Sciatic nerve (tissue), 2 donors: ENCODE results near the gene SORCS2. TPM values are rescaled to one million over a fixed set of nuclear protein-coding genes. Genes with fewer than 3 reads are reported as not detected.

Experiments used
- ATAC-seq: fragments of 200-7000 bp; cut with Tn5 transposase; one replicate; pipeline ENCODE4 v1.9.1; 2020; ENCODE audit warnings: mild to moderate bottlenecking, moderate library complexity
- DNase-seq: peaks from one replicate; pipeline ENCODE4 v3.0.0-alpha.2; 2020; ENCODE audit warnings: low spot score
- intact Hi-C: fragments of 100-400 bp; cut with DNase I; formaldehyde crosslinking; loops from one replicate; pipeline ENCODE4 v1.14.2; 2022
- total RNA-seq: library from RNA; stranded (reverse); fragmentation: NEBNext Ultra II Directional; extraction: Animal tissue kit (Norgen Biotek cat#: 25700); gene quantifications from one replicate; pipeline ENCODE4 v1.2.1, GENCODE V29; 2021
- donor health status: DM: no; HTN: no; CAD: no.
- donor health status: DM: no; HTN: no; CAD: no.

SORCS2 gene
- total RNA-seq, 1 donor from 2014 or later, result 52.5 TPM

DNA sequence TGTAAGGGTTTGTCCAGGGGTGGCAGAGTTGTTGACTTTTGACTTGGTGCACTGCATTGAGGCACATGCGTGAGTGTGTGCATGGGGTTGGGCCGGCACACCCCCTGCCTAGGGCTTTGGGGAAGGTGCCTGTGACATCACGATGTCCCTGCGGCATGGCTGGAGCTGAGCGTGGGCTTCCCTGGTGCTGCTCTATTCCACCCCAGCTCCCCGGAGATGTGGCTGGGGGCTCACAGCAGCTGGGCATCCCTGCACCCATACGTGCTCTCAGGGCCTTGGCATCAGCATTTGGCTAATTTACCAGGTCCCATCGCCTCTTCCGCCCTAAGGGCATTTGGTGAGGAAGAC is 236.7 kb downstream of the SORCS2 start:
- DNase-seq, result peak; percentile 32
- no peak for ATAC-seq
- intact Hi-C loops, result no loop called here

DNA sequence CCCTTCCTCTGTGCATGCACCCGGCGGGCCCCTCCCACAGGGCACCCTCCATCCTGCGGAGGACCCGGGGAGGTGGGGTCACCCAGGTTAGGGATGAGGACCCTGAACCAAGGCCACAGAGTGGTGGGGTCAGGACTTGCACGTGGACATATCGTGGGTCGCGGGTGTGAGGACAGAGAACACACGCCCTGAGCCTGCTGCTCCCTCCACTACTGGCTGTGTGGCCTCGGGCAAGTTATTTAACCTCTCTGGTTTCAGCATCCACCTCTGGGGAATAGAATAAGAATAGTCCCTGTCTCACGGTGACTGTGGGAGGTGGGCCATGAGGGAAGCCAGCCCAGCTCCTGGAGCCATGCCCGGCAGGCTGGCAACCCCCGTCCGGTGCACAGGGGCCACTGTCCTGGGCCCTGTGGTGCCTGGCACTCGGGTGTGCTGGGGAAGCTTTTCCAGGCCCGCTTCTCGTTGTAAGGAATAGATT is 237.3 kb downstream of the SORCS2 start:
- intact Hi-C loops, result no loop called here
- peak; percentile 54 for DNase-seq

DNA sequence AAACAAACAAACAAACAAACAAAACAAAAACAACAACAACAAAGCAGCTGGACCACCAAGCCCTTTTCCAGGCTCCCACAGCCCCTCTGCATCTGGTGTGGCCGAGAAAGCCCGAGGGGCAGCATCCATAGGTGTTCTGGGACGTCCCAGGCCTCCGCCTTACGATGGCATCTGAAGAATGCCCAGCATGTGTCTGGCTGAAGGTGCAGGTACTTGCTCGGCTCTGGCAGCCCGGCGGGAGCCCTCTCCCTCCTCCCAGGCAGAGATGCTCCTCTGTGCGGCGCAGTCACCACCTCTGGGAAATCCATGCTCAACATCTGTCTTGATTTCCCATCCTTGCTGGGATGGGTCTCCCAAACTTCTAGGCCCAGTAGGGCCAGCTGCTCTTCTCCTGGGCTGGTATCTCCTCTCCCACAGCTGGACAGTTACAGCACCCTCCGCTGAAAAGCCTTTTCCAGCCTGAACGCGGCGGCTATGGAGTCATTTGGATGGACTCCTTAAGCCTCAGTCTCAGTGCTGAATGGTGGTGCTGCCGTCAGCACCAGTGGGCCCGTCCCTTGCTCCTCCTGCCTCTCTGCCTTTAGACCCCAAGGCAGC is 238.1 kb downstream of the SORCS2 start:
- DNase-seq, result peak; percentile 44
- no peak for ATAC-seq
- intact Hi-C loops, result no loop called here

More for the DNA sequence above, 237.3 kb downstream of the SORCS2 start:
- no peak for ATAC-seq

DNA sequence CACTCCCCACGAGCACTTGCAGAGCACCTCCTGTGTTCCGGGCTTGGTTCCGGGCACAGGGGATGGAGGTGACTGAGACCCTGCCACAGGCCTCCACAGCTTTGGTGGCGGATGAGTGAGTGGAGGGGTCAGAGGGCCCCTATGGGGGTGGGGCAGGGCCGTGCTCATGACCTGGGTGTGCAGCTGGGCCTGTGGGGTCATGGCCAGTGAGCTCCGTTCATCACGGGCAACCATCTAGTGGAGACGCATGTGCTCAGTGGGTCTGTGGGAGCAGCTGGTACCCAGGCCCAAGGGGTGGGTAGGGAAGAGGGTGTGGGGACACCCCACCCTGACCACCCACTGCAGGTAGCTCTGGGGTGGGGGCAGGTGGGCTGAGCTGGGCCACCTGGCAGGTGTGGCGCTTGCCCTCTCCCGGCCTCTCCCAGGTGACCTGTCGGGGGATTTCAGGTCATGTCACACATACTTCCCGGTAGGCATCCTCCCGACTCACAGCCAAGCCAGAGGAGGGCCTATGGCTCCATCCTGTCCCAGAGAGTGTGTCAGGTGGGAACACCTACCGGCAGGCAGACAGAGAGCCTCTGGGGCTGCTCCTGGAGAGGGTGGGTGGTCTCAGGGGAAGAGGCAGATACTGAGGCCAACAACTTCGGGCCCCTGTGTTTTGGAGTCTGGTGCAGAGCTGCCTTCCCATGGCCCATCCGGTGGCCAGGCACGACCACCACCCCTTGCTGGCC is 238.8 kb downstream of the SORCS2 start:
- intact Hi-C loops, result no loop called here
- ATAC-seq, result no peak
- DNase-seq, result peak; percentile 52

DNA sequence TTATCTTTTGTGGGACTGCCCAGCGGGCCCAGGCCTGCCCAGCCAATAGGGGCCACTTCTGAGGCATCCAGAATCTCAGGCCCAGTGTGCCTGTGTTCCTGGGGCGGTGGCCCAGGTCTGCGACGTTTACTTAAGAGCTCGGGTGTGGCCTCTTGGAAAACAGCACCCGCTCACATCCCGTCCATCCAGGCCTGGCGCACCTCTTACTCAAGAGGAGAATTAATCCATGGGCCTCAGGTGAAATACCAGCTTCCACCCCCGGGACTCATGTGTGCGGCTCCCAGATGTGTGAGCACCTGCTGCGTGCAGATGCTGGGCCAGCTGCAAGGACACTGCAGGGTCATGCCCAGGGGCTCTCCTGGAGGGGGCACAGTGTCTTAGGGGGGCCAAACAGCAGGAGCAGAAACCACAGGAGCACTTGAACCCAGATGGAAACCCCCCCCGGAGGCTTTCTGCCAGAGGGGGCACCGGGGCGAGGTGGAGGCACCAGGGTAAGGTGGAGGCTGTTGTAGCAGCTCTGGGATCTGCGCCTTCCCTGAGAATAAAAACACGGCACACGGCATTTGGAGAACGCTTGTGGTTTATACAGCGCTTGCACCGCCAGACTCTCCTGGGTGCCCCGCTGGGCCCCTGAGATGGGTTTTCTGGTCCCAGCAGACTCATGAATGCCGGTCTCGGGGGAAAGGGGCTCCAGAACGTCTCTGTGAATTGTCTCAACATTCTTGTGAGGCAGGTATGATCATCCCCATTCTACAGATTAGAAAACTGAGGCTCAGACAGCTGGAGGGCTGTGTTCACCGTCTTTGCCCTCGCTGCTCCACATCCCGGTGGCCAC is 239.6 kb downstream of the SORCS2 start:
- no peak for ATAC-seq
- intact Hi-C loops, result no loop called here
- no peak for DNase-seq

DNA sequence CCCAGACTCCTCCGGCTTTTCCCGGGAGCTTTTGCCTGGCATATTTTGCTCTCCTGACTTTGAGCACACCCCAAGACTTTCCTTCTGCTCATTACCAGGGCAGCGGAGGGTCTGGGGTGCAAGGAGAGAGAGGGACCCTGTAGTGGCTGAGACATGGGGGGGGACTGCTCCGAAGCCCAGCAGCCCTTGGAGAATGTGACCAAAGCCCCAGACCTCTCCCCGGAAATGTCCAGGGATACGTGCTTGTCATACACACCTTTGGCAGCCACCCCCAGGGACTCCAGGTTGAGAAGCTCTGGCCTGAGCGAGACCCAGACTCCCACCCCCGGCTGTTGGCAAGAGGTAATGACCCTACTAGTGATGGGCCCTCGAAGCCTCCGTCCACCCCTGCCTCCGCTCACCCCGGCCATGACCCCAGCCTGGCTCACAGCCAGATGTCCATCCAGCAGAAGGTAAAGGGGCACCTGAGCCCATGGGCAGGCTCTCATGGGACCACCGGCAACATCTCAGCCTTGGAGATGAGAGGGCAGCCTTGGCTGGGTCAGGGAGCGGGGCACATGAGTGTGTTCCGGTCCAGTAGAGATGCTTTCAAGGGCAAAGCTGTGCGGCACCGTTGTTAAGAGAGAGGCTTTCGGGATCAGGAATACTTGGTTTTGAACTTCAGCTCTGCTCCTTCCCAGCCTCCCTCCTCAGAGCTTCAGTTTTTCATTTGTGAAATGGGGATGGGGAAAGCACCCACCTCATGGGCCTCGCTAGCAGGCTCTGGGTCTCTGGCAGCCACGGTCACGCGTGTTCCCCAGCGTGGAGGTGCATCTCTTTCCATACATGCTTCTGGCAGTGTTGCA is 240.4 kb downstream of the SORCS2 start:
- DNase-seq (no peak), ATAC-seq (no peak)

DNA sequence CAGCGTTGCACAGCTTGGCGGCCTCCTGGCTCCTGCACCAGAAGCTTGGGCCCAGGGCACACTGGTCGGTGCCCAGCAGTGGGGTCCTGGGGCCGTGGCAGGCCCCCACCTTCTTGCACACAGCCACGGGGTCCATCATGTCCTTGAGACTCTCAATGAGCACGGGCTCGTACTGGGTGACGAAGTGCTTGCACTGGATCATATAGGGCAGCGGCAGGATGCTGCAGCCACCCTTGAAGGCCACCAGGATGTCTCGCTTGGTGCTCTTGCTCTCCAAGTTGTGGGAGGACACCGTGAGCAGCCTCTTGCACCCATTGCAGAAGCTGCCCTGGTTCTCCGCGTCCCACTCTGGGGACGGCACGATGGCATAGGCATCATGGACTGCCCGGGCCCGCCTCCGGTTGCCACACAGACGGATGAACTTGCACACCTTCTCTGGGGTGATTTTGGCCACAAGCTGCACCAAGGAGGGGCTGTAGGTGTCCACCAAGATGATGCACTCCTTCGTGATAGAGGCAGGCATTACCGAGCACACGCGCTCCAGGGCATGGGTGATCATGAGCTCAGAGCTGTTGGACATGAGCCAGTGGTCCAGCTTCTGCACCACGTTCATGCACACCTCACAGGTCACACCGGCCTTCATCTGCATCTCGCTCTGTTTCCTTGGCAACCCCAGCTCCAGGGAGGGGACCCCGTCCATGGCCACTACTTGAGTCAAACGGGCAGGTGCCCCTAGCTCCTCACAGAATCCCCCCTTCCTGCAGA is 241.2 kb downstream of the SORCS2 start:
- DNase-seq (no peak), ATAC-seq (no peak)
- intact Hi-C loops, result no loop called here

More for the DNA sequence above, 240.4 kb downstream of the SORCS2 start:
- intact Hi-C loops, result no loop called here

DNA sequence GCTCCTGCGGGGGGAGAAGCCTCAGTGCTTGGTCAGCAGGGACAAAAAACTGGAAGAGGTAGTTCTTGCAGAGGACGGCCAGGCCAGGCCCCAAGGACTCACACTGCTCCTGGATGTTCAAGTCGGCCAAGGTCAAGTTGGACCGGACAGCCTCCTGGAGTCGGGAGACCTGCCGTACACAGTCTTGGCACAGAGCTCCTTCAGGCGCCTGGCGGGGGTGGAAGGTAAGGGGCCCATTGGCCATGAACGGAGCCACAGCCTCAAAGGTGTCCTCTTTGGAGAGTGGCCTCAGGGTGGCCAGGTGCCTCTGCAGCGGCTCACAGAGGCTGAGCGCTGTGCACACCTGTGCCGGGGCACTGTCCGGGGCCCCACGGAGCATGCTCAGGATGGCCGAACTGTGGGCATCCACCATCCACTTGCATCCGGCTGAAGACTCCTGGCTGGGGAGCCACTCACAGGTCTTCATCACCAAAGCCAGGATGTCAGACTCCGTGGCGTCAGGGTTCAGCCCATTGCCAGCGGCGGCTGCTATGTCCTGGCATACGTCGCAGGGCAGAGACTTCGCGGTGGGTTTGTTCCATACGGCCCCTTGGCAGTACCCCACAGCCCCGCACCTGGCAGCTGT is 241.9 kb downstream of the SORCS2 start:
- no peak for DNase-seq
- ATAC-seq, result peak; percentile 11
- intact Hi-C loops, result no loop called here

DNA sequence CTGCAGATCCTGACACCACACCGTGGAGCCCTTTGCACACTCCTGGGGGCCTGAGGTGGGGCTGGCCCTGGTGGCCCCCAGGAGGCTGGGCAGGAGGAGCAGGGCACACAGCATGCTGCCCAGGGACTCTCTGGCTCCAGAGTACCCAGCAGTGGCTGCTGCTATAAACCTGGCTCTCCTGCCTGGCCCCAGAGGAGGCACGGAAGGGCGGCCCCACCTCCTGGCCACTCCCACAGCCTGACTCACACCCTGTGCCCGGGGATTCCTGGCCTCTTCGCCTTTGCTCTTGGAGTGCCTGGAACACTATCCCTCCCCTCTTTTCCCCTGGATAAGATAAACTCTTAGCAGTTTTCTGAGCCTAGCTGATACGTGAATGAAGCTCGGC is 242.4 kb downstream of the SORCS2 start, which contains the start of gene PSAPL1:
PSAPL1 (minus strand) TSS at position 165 of the 385 bp plus-strand sequence; CDS start at position 114, 51 bp downstream.
- ATAC-seq (peak; percentile 73), DNase-seq (no peak)
- intact Hi-C loops, result no loop called here

DNA sequence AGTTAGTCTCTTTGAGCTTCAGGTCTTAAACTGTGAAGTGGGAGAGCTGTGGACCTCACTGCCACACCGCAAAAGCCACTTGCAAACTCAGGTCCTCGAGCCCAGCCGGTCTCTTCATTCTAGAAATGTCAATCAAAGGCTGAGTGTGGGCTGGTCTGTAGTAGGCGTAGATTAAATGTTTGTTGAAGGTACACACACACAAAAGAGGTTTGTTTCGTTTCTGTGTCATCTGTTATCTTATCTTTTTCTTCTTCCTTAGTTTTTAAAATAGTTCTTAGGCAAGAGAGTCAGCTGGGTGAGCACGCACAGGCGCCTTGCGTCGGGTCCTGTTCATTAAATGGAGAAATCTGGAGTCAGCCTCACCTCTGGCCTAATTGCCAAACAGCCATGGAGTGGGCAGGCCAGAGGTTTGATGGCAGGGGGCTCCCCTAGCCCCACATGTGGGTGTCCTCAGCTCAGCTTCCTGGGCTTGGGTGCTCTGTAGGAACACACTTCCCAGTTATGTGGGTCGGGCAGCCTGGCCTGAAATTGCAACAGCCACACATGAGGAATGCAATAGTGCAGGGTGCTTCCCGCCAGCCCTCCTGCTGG is 243.2 kb downstream of the SORCS2 start:
- intact Hi-C loops, result no loop called here
- no peak for DNase-seq
- no peak for ATAC-seq

DNA sequence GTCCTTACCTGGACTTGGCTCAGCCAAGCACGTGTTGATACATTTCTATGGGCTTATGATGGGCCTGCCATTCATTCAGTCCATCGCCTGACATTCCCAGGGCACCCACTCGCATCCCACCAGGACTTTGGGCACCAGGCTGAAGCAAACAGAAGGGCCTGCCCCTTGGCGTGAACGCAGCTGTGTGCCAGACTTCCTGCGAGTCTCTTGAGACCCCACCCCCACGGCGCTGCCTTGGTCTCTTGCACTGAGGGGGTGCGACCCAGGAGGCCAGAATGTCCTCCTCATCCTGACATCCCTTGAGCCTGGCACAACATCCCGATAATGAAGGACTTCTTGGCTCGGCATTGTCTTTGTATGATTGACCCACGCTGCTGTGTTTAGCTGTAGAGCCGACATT is 243.9 kb downstream of the SORCS2 start:
- intact Hi-C loops, result no loop called here
- no peak for ATAC-seq
- no peak for DNase-seq

DNA sequence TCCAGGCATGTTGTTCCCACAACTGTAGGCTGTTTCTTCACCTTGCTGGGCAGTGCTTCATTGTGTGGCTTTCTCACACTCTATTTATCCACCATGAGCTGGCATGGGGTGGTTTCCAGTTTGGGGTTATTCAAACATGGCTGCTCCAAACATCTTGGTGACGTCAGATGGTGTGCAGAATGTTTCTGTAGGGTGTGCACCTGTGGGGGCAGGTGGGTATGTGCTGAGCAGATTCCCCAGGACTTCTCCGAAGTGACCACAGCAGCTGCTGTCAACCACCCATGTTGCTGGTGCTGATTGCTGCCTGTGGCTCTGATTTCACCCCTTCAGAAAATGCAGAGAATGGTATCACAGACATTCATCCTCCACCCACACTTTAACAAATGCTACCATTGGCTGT is 247.4 kb downstream of the SORCS2 start:
- ATAC-seq, result no peak
- intact Hi-C loops, result no loop called here
- DNase-seq, result no peak

DNA sequence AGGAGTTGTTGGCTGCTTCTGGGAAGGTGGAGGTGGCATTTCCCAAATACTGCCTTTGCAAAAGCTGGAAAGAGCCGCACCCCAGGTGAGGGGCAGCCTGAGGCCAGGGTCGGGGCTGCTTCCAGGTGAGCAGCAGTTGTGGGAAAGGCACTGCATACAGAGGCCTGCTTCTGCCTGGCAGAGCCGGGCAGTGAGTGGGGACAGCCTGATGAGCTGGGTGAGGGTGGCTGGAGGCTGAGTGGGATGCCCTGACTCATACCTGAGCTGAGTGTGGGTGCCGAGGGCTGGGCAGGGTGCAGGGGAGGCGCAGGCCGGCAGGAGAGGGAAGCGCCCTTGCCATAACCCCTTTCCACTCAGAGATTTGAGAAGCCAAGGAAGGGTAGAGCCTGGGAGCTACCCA is 248.9 kb downstream of the SORCS2 start:
- intact Hi-C loops, result no loop called here
- DNase-seq (no peak), ATAC-seq (no peak)

DNA sequence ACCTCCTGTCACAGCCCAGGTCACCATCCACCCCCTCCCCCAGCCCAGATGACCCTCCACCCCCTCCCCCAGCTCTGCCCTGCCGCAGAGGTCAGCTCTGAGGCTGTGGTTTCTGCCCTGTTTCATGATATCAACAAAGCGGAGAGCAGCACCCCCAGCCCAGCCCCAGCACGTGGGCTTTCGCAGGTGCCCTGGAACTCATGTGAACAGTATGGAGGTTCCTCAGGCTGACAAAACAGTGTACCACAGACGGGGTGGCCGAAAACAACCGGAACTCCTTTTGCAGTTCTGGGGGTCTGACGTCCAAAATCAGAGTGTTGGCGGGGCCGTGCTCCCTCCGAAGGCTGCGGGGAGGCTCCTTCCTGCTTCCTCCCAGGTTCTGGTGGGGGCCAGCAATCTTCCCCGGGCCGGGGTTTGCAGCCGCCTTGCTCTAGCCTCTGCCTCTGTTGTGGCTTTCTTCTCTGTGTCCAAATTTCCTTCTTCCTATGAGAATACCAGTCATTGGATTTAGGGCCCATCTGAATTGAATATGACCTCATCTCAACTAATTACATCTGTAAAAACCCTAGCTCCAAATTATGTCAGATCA is 250.3 kb downstream of the SORCS2 start:
- DNase-seq (no peak), ATAC-seq (no peak)
- intact Hi-C loops, result no loop called here

DNA sequence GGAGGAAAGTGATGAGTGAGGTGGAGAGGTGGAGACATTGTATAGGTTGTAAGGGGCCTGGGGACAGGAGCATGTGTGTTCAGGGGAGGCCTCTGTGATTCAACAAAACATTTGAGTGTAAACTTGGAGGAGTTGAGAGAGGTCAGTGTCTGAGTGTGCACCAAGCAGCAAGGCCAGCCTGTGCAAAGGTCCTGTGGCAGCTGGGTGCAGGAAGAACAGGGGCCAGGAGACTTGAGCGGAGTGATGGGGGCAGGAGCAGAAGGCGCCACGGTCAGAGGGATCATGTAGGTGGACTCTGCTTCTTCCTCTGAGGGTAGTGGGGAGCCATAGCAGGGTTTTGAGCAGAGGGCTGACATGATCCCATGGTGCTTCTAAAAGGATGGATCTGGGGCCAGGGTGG is 252.0 kb downstream of the SORCS2 start:
- DNase-seq (no peak), ATAC-seq (no peak)
- intact Hi-C loops, result no loop called here

DNA sequence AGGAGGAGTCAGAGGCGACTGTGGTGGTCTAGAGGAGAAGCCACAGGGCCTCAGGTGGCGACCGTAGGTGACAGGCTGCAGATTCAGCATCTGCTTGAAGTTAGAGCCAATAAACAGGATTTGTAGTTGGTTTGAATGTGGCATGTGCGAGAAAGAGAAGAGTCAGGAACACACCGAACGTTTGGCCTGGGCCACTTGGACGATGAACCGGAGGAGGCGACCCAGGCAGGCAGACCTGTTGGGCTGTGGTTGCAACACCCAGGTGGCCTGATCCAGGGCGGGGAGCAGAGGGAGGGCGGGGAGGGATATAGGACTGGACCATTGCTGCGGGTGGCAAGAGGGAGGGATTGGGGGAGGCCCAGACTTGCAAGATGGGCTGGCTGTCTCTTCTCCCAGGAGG is 252.4 kb downstream of the SORCS2 start:
- intact Hi-C loops, result no loop called here

DNA sequence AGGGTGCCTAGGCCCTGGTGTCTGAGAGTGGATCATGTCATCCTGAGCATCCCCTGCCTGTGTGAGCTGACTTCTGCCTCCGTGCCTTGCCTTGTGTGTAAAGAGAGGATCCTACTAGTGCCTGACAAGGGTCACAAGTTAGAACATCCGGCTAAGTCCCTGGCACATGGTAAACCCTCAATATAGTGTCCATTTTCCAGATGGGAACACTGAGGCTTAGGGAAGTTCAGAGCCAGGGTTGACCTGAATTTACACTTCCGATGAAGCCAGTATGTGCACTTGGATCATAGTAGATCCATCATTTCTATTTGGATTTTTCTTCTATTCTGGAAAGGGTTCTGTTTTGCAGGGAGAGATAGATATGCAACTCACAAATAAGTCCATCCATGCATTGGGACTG is 254.9 kb downstream of the SORCS2 start:
- ATAC-seq, result no peak
- intact Hi-C loops, result no loop called here
- DNase-seq, result no peak

More for the DNA sequence above, 252.4 kb downstream of the SORCS2 start:
- ATAC-seq (no peak), DNase-seq (no peak)
